K562 (cell line): ENCODE results near the gene TRPM4. TPM values are rescaled to one million over a fixed set of nuclear protein-coding genes. Genes with fewer than 3 reads are reported as not detected.
A peak's percentile ranks its signal among the peaks of the same experiment; 100 is the strongest.

Experiments used
- ARID3B ChIP-seq: fragments of 250-450 bp; sonication (Bioruptor Pico); IDR thresholded peaks from 2 replicates; pipeline ENCODE4 v1.4.0; 2020; ENCODE audit warnings: borderline replicate concordance
- ESRRA ChIP-seq: fragments of 450-650 bp; IDR thresholded peaks from 2 replicates; pipeline ENCODE4 v1.6.1; 2014; ENCODE audit warnings: low read depth, mild to moderate bottlenecking, moderate library complexity, borderline replicate concordance
- HDAC2 ChIP-seq: fragments of 450-650 bp; IDR thresholded peaks from 2 replicates; pipeline ENCODE4 v1.6.1; 2016; ENCODE audit warnings: mild to moderate bottlenecking
- LEF1 ChIP-seq: fragments of 450-650 bp; IDR thresholded peaks from 2 replicates; pipeline ENCODE4 v1.6.1; 2016; ENCODE audit warnings: mild to moderate bottlenecking
- MECOM ChIP-seq: fragments of 250-450 bp; sonication (Bioruptor Pico); IDR thresholded peaks from 2 replicates; pipeline ENCODE4 v1.8.0; 2022; ENCODE audit warnings: inconsistent platforms
- MEF2D ChIP-seq: conservative IDR thresholded peaks from 2 replicates; pipeline ENCODE4 v1.6.1; 2016; ENCODE audit warnings: low read depth, missing genetic modification characterization, missing compliant biosample characterization
- MTA2 ChIP-seq: fragments of 450-650 bp; IDR thresholded peaks from 2 replicates; pipeline ENCODE4 v1.6.1; 2016; ENCODE audit warnings: low read depth
- NR2C2 ChIP-seq, 2 experiments: fragments of 200-800 bp in 1 of 2; sonication (Bioruptor generic) in 1 of 2; sonication (generic) in 1 of 2; formaldehyde crosslinking in 1 of 2; IDR thresholded peaks; 2 replicates each; pipeline versions ENCODE4 v1.6.1 to v1.8.0; 2016 to 2022; ENCODE audit warnings: mild to moderate bottlenecking in 1 of 2, missing compliant biosample characterization in 1 of 2, missing genetic modification characterization in 1 of 2, missing genetic modification reagents in 1 of 2
- RERE ChIP-seq: sonication (generic); formaldehyde crosslinking; IDR thresholded peaks from 2 replicates; pipeline ENCODE4 v1.8.0; 2023; ENCODE audit warnings: missing genetic modification reagents, mild to moderate bottlenecking, borderline replicate concordance
- RNF2 ChIP-seq: sonication (generic); IDR thresholded peaks from 2 replicates; pipeline ENCODE4 v1.6.1; 2016
- SNIP1 ChIP-seq: fragments of 450-650 bp; IDR thresholded peaks from 2 replicates; pipeline ENCODE4 v1.7.1; 2017; ENCODE audit warnings: low read depth, mild to moderate bottlenecking
- TBL1XR1 ChIP-seq, 2 experiments: IDR thresholded peaks; 2 replicates each; pipeline ENCODE4 v1.6.1; 2012; ENCODE audit warnings: improper control_type of control experiment in 2 of 2, low read length in 2 of 2, mild to moderate bottlenecking in 1 of 2
- TBP ChIP-seq: optimal IDR thresholded peaks from 2 replicates; pipeline ENCODE3; 2011; ENCODE audit warnings: low read depth, low read length, improper control_type of control experiment
- ZNF175 ChIP-seq: fragments of 200-800 bp; sonication (Bioruptor generic); IDR thresholded peaks from 2 replicates; pipeline ENCODE4 v1.6.1; 2016; ENCODE audit warnings: low read depth, mild to moderate bottlenecking, missing genetic modification characterization, missing compliant biosample characterization
- ZNF584 ChIP-seq: fragments of 200-800 bp; sonication (Bioruptor generic); IDR thresholded peaks from 2 replicates; pipeline ENCODE4 v1.6.1; 2016; ENCODE audit warnings: low read depth, mild to moderate bottlenecking, missing genetic modification characterization, missing compliant biosample characterization
- polyA plus RNA-seq, 8 experiments: library from polyadenylated mRNA; depleted of rRNA in 4 of 8; stranded (reverse) in 5 of 8; unstranded in 3 of 8; fragments of >200 nt; fragmentation: Nextera tagmentation in 2 of 8; fragmentation: Illumina TruSeq in 1 of 8; extraction: Ambion mirVana in 2 of 8; extraction: Trizol in 1 of 8; gene quantifications; 2 replicates each; pipeline versions ENCODE4 v1.2.1 to v1.2.3, GENCODE V29; 2011 to 2014; ENCODE audit warnings: inconsistent platforms in 1 of 8, missing spikeins in 1 of 8
- total RNA-seq, 7 experiments: library from RNA; depleted of rRNA in 6 of 7; stranded (reverse); fragments of >200 nt in 6 of 7; fragmentation: Illumina TruSeq in 2 of 7; extraction: Trizol in 2 of 7; gene quantifications; 2 replicates each; pipeline versions ENCODE4 v1.2.1 to v1.2.3, GENCODE V29; 2011 to 2021; ENCODE audit warnings: low replicate concordance in 1 of 7
- TF ChIP-seq, protein P1 (sequence below), 2 experiments: fragments of 450-650 bp; IDR thresholded peaks; 2 replicates each; pipeline ENCODE4 v1.6.1; 2016
- TF ChIP-seq, protein P2 (sequence below): IDR thresholded peaks from 2 replicates; pipeline ENCODE4 v1.6.1; 2016; ENCODE audit warnings: missing genetic modification characterization, missing compliant biosample characterization

Gene TRPM4
- total and polyA plus RNA-seq, 9 of the 15 experiments (the other 6 are each of a cell fraction or from before 2014, with no cell fraction given) = 6.5 to 45.4 (median 15.2) TPM

DNA sequence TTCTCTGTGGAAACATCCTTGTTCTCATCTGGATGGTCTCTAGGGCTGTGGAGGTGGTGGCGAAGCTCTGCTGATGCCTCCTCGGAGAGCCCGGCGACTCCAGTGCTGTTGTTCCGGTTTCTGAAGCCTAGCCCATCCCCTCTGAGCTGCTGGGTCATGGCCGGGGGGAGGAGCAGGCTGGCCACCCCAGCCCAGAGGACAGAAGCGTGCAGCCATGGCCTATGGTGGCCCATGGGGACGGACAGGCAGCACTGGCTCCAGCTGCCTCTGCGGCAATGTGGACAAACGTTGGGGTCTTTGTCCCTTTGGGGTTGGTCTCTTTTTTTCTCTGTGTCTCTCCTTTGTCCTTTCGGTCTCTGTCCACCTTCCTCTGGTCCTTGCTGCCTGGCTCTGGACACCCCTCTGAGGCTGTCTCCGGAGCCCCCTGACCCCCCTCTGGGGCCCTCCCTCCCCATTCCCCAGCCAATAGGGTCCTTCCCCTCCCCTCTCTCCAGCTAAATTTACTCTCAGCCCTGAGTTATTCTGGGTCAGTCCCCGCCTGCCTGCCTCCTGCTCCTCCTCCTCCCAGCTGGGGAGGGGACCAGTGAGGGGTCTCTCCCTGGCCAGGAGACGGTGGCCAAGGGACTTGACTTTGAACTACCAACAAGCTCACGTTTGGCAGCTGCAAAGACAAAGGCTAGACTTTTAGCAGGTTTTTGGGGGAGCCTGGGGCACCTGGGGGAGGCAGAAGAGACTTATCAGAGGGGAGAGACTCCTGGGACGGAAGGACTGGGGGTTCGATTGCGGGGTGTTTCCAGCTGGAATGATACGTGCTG lies 2.4 kb upstream of the TRPM4 start, which contains the start of gene HRC (continued):
- TF ChIP-seq, protein P1, sequence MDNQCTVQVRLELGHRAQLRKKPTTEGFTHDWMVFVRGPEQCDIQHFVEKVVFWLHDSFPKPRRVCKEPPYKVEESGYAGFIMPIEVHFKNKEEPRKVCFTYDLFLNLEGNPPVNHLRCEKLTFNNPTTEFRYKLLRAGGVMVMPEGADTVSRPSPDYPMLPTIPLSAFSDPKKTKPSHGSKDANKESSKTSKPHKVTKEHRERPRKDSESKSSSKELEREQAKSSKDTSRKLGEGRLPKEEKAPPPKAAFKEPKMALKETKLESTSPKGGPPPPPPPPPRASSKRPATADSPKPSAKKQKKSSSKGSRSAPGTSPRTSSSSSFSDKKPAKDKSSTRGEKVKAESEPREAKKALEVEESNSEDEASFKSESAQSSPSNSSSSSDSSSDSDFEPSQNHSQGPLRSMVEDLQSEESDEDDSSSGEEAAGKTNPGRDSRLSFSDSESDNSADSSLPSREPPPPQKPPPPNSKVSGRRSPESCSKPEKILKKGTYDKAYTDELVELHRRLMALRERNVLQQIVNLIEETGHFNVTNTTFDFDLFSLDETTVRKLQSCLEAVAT (IDR thresholded peaks at IDR 0.05) = peak; percentile 1 to 29; a peak in 1 of 4 replicates
- TF ChIP-seq RERE (CRISPR knock-in tag) (no peak), NR2C2 (CRISPR knock-in tag; IDR thresholded peaks at IDR 0.05) (no peak), NR2C2 (tag; IDR thresholded peaks at IDR 0.05) (peak; percentile 78), ARID3B (CRISPR knock-in tag) (no peak), SNIP1 (no peak), ESRRA (peak; percentile 52; the same call in 1 of the 2 replicates), ZNF175 (CRISPR knock-in tag) (0 out of 2 replicates have a peak, but pooled peaks have one; percentile 54), MECOM (no peak), LEF1 (peak; percentile 56; the same call in 1 of the 2 replicates), RNF2 (peak; percentile 73), TBP (peak; percentile 41), HDAC2 (peak; percentile 49; the same call in 1 of the 2 replicates), ZNF584 (CRISPR knock-in tag) (0 out of 2 replicates have a peak, but pooled peaks have one; percentile 69), TBL1XR1 (IDR thresholded peaks at IDR 0.05; ENCODE audit: low read length in 2 of 2) (peak in 1 of 2 experiments; percentile 50; a peak in 1 of 4 replicates), MEF2D (tag) (peak; percentile 26; the same call in 1 of the 2 replicates), MTA2 (peak; percentile 4; the same call in 1 of the 2 replicates)
- TF ChIP-seq, protein P2, sequence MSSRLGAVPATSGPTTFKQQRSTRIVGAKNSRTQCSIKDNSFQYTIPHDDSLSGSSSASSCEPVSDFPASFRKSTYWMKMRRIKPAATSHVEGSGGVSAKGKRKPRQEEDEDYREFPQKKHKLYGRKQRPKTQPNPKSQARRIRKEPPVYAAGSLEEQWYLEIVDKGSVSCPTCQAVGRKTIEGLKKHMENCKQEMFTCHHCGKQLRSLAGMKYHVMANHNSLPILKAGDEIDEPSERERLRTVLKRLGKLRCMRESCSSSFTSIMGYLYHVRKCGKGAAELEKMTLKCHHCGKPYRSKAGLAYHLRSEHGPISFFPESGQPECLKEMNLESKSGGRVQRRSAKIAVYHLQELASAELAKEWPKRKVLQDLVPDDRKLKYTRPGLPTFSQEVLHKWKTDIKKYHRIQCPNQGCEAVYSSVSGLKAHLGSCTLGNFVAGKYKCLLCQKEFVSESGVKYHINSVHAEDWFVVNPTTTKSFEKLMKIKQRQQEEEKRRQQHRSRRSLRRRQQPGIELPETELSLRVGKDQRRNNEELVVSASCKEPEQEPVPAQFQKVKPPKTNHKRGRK = no peak
